ENCODE measurements around the gene CYP2J2.
"Not testable (repeated sequence)": the region's sequence is repeated elsewhere in the genome, so short reads cannot be mapped to it uniquely, and the experiment has no call there.

The CYP2J2 gene

GRCh38 chr1:59856725-59857338 lies 69.7 kb downstream of the CYP2J2 start:
- Mint-ChIP-seq H3K27ac (no peak overlapping the region), H3K9me3 (peaks cover 3% of the 10 kb centered on the region), H3K4me3 (no peak overlapping the region), H3K4me1 (no peaks in the 10 kb centered on the region), H3K27me3 (ENCODE audit: low read depth) (no peaks in the 10 kb centered on the region), H3K36me3 (ENCODE audit: low read depth) (peaks cover 18% of the 10 kb centered on the region)
- no peak for TF ChIP-seq CTCF (IDR thresholded peaks at IDR 0.05; ENCODE audit: unreplicated experiment in 3 of 3)

GRCh38 chr1:59855297-59855696 lies 71.3 kb downstream of the CYP2J2 start:
- H3K27me3 Mint-ChIP-seq (ENCODE audit: low read depth); H3K27ac Mint-ChIP-seq; H3K9me3 Mint-ChIP-seq; H3K4me3 Mint-ChIP-seq; H3K4me1 Mint-ChIP-seq: not testable (repeated sequence)
- H3K36me3 Mint-ChIP-seq (ENCODE audit: low read depth), result peaks cover 24% of the 10 kb centered on the region

- Mint-ChIP-seq H3K4me1 (no peaks in the 10 kb centered on the region), H3K9me3 (peaks cover 6% of the 10 kb centered on the region), H3K4me3 (no peak overlapping the region), H3K27me3 (ENCODE audit: low read depth) (no peaks in the 10 kb centered on the region), H3K27ac (no peak overlapping the region), H3K36me3 (ENCODE audit: low read depth) (peaks cover 34% of the 10 kb centered on the region)
- no peak for TF ChIP-seq CTCF (IDR thresholded peaks at IDR 0.05; ENCODE audit: unreplicated experiment in 3 of 3)
Measured at GRCh38 chr1:59852117-59852516, 74.5 kb downstream of the CYP2J2 start.

GRCh38 chr1:59846895-59847282 lies 79.7 kb downstream of the CYP2J2 start:
- Mint-ChIP-seq H3K27me3 (ENCODE audit: low read depth) (no peaks in the 10 kb centered on the region), H3K4me3 (no peak overlapping the region), H3K36me3 (ENCODE audit: low read depth) (peaks cover 20% of the 10 kb centered on the region), H3K27ac (no peak overlapping the region), H3K9me3 (peaks cover 4% of the 10 kb centered on the region), H3K4me1 (no peaks in the 10 kb centered on the region)
- TF ChIP-seq CTCF (IDR thresholded peaks at IDR 0.05; ENCODE audit: unreplicated experiment in 3 of 3), result no peak

- no peaks in the 10 kb centered on the region for H3K27me3 Mint-ChIP-seq (ENCODE audit: low read depth)
- peaks cover 4% of the 10 kb centered on the region for H3K9me3 Mint-ChIP-seq
- no peaks in the 10 kb centered on the region for H3K4me1 Mint-ChIP-seq
- peaks cover 20% of the 10 kb centered on the region for H3K36me3 Mint-ChIP-seq (ENCODE audit: low read depth)
- H3K27ac Mint-ChIP-seq, result no peak overlapping the region
- TF ChIP-seq CTCF (IDR thresholded peaks at IDR 0.05; ENCODE audit: unreplicated experiment in 3 of 3), result no peak
- H3K4me3 Mint-ChIP-seq, result no peak overlapping the region
Measured at GRCh38 chr1:59846209-59846894, 80.2 kb downstream of the CYP2J2 start.

- no peaks in the 10 kb centered on the region for H3K27me3 Mint-ChIP-seq (ENCODE audit: low read depth)
- H3K4me3 Mint-ChIP-seq, result no peak overlapping the region
- no peak for TF ChIP-seq CTCF (IDR thresholded peaks at IDR 0.05; ENCODE audit: unreplicated experiment in 3 of 3)
- H3K27ac Mint-ChIP-seq, result no peak overlapping the region
- H3K4me1 Mint-ChIP-seq, result no peaks in the 10 kb centered on the region
- H3K9me3 Mint-ChIP-seq, result peaks cover under 1% of the 10 kb centered on the region
- H3K36me3 Mint-ChIP-seq (ENCODE audit: low read depth), result peaks cover 15% of the 10 kb centered on the region
Measured at GRCh38 chr1:59845091-59845490, 81.5 kb downstream of the CYP2J2 start.

Data from nephron (organoid).